HG03159 (cell line): Measurements from ENCODE around the gene YES1.

Source experiments
- ATAC-seq: cut with Tn5 transposase; IDR thresholded peaks from one replicate; pipeline ENCODE4 v1.9.1; 2021; ENCODE audit warnings: mild to moderate bottlenecking, moderate library complexity; ENCODE audit not compliant: unreplicated experiment

The YES1 gene

DNA sequence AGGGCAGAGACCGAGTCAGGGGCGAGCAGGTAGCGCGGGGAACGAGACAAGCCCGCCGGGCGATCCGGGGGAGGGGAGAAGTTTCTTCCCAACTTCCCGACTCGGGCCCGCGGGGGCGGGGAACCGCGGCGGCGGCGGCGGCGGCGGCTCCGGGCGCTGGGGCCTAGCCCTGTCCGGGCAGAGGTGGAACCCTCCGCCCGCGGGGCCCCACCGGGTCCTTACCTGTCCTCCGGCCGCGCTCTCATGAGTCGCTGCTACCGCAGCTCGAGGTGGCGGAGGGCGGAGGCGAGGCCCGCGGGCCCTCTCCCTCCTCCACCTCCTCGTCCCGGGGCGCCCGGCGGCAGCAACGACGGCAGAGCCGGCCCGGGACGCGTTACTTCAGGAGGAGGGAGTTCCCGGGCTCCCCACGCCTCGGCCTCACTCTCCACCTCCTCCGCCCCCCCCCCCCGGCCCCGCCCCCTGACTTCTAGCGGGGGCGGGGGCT is at the start of gene YES1:
YES1 (minus strand) TSS at position 351 of the 484 bp plus-strand sequence. CDS start 55,415 bp downstream, outside the sequence.
- ATAC-seq, result peak; percentile 43

DNA sequence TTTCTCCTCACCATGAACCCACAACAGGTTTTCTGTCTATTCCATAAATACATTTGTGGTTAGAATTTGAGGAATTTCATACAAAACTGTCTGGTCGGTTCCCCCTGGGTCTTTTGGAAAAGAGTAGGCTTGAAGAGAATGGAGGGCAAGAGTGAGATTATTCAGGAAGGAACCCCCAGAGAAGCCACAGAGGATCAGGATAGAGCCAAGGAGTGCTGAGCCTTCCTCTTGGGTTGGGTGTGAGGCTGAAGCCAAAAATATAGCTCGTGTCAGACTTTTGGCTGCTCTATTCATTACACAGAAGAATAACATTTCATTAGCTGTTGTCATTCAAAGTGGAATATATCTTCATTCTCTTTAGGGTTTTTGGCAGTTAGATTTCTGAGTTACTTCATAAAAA is 45.9 kb upstream of the YES1 start:
- no peak for ATAC-seq

DNA sequence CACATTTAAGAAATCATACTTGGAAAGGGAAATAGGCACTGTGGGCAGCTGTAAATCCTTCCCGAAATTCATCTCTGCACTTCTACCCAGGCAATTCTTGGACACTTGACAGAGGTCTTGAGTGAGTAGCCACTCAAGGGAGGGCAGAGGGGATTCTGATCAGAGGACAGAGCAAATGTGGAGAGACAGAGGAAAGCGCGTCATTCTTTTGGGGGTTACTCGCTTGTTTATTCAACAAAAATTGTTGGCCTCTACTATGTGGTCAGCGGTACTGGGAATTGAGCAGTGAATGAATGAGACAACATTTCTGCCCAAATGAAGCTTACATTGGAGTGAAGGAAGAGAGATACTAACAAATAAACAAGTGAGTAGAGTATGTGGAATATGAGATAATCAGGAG is 41.4 kb upstream of the YES1 start:
- no peak for ATAC-seq

DNA sequence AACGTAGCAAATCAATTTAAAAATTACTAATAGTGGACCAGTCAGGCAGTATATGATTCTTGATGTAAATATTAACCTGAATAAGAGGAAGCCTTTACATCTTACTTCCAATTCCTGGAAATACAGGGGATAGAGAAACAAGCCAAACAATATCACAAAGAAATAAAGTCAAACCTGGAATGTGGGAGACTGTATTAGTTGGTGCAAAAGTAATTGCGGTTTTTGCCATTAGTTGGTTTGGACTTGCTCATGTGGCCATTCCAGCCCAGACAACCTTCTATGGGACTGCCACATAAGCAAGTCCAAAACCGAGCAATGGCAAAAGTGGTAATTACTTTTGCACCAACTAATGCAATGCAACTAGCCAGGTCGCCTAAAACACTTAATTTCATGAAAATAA is 38.9 kb upstream of the YES1 start:
- no peak for ATAC-seq

DNA sequence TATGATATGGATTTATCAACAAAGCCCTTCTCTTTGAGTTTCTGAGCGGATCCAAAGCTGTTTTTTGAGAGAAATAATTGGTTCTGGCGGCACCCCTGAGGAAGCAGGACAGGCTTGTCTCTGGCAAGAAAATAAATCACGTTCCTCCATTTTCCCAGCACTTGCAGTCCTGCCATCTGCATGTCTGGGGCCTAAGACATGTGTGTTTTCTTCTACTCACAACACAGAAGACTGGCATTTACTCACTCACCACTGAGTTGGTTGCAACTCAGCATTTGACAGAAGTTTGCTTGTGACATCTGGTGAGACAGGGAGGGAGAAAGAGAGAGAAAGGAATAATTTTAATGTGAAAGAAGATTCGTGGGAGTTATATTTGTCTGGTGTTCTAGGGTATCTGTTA is 37.0 kb upstream of the YES1 start:
- ATAC-seq, result no peak

DNA sequence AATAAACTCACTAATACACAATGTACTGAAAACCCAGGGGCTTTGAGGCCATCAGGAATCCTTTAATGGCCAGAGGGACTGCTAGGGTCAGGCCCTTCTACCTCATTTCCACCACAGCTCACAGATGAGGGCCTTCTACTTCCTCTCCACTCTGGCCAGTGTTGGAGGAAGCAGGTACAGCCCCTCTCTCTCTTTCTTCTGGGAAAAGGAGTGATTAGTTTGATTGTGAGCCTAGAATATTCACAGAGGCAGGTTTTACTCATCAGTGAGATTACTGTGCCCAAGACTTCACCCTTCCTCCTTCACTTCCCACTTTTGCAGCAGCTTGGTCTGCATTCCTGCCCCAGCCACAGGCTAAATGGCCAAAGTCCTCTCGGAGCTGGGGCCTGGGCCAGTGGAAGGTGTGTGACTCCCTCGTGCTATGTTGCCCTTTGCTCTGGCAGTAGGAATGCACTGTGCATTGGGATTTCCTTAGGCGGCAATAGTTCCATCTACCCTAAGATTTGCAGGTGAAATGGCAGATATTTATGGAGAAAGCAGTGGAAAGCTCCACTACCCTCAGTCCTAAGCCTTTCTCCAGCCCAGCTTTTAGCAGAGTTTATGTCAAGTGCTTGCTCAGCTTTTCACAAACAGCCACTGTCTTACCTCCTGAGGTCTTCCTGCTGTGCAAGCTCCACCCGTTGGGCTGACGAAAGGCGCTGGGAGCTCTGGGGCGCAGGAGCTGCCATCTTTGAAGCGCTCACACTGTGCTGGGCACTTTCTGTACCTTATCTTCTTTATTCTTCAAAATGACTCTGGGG is 36.2 kb upstream of the YES1 start:
- no peak for ATAC-seq

DNA sequence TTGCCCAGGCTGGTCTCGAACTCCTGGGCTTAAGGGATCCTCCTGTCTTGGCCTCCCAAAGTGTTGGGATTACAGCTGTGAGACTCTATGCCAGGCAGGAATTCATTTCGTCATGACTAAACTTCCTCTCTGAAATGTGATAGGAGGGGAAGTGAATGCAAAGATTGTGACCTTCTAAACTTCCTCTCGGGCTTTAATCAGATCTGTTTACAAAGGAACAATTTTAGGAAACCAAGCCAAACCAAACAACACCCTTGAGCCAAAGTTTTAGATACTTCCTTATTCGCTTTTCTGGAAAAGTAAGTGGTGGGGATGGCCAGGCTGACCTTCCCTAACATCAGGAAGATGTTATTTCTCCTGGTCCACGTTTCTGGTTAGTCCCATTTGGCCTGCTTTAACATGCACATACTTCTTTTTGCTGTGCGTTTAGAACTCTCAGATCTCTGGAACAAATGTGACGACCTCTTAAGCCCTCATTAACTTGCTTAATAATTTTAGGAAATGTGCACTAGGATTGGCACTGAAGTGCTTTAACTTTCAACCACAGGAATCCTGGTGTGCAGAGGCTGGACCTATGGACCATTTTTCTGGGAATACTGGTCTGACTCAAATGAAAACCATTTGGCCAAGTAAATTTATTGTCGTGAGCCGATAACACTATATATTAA is 33.2 kb upstream of the YES1 start:
- ATAC-seq, result no peak

DNA sequence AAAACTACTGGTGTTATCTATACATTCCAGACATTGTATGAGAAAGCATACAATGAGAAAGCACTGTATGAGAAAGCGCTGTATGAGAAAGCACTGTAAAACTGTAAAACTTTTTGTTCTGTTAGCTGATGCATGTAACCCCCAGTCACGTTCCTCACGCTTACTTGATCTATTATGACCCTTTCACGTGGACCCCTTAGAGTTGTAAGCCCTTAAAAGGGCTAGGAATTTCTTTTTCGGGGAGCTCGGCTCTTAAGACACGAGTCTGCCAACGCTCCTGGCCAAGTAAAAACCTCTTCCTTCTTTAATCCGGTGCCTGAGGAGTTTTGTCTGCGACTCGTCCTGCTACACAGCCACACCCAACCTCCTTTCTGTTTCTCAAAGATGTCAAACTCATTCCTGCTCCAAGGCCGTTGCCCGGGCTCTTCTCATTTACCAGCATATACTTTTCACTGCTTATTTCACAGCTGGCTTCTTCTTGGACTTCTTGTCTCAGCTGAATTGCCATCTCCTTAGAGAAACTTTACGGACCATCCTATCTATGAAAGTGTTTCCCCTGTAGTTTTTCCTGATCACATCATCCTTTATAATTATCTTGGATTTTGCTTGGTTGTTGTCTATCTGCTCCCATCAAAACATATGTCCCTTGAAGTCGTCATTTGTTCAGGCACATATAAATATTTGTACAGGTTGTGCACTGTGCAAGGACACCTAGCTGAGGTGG is 29.8 kb upstream of the YES1 start:
- no peak for ATAC-seq

DNA sequence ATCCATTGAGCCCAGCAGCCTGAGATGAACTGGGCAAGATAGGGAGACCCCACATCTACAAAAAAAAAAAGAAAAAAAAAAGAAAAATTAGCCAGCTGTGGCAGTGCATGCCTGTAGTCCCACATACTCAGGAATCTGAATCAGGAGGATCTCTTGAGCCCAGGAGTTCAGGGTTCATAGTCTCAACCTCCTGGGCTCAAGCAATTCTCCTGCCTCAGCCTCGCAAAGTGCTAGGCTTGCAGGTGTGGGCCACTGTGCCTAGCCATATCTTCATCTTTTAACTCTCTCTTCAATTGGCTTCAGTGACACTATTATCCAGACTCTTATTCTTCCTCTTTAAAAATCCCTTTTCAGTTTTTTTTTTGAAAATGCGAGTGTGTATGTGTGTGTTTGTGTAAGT is 28.5 kb upstream of the YES1 start:
- ATAC-seq, result no peak

DNA sequence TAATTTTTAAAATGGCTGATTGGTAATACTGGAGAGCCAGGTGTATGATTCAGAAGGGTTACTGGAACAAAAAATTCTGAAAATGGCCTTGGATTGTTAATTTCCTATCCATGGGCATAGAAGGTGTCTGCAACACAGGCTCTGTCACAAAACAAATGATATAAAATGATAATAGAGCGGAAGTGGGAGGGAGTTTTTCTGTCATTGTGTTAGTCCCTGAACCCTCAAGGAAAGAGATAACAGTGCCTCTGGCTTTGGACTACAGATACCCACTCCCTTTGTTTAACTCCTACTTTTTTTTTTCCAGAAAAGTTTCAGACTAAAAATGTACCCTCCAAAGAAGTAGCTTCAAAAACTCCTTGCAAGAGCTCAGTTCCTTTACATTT is 28.0 kb upstream of the YES1 start:
- ATAC-seq, result no peak

DNA sequence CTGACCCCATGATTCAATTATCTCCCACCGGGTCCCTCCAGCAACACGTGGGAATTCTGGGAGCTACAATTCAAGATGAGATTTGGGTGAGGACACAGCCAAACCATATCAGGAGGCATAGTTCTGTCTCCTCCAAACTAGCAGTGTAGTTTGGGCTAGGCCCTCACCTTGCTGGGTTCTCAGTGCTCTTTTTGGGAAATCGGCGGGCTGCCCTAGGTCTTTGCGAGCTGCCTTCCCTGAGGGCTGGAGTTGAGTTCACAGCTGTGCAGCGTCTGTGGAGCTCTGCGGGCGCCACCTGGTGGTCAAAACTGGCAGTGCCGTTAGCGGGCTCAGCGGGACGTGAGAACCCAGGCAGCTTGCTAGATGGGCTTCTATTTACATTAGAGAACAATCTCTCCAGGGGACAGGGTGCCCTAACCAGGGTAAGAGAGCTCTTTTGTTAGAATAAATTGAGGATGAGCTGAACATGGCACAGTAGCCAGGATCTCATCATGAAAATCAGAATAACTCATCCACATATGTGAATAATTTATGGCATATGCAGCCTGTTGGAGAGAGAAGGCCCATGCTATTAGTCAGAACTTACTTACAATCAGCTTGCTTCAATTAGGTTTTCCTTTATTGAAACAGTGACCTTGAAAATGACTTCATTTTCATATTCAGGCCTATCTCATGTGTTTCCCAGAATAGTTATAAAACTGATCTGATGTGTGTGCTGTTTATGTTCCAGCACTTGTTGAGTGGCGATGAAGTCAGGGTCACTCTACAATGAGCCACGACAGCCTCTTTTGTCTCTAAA is 27.4 kb upstream of the YES1 start:
- peak; percentile 99 for ATAC-seq

DNA sequence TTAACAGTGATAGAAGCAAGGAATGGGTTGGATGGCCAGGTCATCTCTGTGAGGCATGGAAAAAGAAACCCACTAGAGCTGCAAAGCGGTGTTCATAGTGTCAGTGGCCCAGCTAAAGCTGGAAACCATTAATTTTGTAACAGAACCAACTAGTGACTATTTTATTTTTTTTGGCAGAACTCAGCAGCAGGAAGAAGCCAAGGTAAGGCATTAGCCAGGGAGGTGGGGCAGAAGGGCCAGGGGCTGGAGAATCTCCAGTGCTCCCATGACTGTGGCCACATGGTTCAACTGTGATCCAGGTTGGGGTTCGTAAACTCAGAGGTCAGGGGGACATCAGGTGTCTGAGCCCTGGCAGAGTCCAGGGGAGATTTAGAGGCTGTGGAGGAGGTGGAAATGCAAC is 25.9 kb upstream of the YES1 start:
- ATAC-seq, result no peak

DNA sequence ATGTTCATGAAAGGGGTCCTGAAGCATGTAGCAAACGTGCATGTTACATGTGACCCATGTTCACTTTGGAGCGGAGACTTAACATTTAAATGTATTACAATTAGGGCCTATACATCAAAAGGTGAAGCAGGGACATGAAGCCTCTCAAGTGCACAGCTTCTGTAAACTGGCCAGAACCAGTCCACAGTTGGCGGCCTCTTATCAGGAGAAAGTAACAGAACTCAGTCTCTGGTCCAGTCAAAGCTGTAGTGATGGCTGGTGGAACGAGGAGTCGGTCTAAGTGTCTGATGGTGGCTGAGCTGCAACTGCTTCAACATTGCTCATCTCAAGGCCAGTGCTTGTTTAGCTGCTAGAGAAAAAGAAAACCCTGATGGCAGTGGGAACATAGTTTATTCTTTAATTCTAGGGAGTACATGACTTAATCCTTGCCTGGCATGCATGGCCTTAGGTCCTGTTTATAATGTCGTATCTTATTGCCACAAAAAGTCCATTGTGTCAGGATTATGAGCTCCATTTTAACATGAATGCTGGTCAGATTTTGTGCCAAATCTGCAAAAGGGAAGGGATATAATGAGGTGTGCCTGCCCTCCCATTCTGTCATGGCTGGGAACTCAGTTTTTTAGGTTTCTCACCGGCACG is 22.2 kb upstream of the YES1 start:
- ATAC-seq, result no peak

DNA sequence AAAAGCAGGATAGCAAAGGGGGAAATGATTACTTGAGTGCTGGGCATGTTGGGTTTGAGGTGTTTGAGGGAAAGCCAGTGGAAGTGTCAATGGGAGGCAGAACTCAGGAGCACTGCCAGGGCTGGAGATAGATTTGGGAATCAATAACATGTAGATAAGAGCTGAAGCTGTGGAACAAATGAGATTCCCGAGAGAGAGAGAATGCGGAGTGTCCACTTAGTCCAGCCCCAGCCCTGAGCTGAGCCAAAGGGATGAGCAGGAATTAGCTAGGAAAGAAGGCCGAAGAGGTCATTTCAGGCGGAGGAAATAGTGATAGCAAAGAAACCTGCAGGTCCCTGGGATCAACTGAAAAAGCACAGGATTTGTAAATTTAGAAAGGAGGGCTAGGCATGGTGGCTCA is 21.2 kb upstream of the YES1 start:
- no peak for ATAC-seq

DNA sequence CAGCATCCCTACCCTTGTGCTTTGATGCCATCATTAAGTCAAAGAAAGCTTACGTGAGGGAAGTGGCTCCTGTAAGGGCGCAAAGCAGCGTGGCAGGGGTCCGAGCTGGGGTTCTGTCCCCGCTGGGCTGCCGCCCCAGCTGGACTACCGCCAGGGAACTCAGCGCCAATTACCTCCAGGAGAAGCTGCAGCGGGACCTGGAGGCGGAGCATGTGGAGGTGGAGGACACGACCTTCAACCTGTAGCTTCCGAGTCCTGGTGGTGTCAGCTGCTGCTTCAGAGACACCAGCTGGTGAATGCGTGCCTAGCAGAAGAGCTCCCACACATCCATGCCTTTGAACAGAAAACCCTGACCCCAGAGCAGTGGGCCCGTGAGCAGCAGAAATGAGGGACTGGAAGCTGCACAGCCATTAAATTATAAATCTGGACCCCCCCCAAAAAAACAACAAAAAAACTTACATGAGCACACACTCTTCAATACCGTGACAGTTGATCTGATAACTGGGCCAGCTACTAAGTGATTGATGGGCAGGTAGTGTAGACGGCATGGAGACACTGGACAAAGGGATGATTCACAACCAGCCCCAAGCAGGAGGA is 20.1 kb upstream of the YES1 start:
- no peak for ATAC-seq

DNA sequence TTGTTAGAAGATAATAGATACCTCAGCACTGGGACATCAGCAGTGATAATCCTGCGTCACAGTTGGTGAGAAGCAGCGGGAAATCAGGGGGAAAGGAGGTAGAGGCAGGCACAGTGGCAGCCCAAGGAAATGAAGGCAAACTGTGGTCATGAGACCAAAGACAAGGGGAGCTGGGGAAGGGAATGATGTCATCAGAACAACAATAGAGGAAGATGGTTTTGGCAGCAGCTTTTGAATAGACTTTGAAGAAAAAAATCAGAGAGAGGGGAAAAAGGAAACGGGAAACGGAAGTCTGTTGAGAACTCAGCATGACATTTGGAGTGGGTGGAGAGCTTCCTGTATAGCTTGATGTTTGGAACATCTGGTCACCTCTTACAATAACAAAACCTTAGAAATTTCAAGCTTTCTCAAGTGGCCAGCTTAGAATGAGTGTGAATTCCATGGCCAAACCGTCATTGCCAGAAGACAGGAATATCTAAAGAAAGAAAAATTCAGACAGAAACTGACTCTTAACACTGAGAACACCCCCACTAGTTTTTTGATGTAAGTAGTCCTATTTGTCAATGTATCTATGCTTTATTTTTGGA is 18.4 kb upstream of the YES1 start:
- peak; percentile 65 for ATAC-seq

DNA sequence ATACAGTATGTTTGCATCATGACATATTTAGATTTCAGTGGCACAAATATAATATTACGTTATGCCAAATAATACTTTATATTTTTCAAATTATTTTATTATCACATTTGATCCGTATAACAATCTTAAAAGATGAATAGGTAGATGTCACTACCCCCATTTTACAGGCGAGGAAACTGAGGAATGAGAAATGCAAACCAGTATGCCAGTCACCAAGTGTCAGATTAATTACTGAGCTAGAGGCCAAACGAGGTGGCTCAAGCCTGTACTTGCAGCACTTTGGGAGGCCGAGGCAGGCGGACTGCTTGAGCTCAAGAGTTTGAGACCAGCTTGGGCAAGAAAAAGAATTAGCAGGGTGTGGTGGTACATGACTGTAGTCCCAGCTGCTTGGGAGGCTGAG is 17.4 kb upstream of the YES1 start:
- no peak for ATAC-seq

DNA sequence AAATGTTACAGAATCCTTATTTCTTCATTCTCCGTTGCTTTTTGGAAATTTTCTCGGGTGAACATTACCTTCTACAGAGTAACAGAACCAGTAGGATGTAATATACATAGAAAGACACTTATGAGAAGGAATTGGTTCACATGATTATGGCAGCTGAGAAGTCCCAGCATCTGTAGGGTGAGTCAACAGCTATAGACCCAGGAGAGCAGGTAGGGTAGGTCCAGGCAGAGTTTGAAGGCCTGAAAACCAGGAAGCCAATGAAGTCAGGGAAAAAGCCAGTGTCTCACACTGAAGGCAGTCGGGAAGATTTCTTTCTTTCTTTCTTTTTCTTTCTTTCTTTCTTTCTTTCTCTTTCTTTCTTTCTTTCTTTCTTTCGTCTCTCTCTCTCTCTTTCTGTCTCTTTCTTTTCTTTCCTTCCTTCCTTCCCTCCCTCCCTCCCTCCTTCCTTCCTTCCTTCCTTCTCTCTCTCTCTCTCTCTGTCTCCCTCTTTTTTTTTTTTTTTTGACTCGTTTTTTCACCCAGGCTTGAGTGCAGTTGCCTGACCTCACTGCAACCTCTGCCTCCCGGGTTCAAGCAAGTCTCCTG is 15.1 kb upstream of the YES1 start:
- no peak for ATAC-seq

DNA sequence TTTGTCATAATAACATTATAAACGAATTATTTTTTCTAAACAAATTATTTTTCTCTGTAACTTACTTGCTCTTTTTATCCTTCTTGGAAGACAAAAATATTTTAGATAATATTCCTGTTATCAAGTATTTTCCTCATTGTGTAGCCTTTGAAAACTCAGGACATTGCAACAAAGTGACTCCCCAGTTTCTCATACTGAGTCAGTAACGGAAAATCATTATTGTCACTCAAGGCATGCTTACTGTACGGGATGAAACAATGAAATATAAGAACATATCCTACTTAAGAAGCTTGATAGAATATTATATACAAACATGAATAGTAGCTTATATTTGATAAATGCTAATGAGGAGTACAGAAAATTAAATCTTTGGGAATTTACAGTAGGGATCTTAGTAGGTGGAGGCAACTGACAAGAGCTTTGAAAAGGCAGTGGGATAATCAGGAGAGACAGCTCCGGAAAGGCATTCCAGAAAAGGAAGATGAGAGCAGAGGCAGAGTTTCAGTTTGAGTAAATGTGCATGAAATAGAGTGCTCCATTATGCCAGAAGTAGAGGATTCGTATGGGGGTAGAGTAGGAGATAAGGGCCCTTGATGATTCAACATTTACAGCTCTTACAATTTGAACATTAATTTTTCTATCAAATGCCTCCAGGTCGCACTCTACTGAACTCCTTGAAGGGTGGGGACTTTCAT is 14.0 kb upstream of the YES1 start:
- no peak for ATAC-seq
